ENCODE measurements around the gene PELO. TPM values are rescaled to one million over a fixed set of nuclear protein-coding genes. Genes with fewer than 3 reads are reported as not detected.

Gene PELO
- total RNA-seq, 2 donors from 2014 or later: 10.2 to 14.9 TPM

DNA sequence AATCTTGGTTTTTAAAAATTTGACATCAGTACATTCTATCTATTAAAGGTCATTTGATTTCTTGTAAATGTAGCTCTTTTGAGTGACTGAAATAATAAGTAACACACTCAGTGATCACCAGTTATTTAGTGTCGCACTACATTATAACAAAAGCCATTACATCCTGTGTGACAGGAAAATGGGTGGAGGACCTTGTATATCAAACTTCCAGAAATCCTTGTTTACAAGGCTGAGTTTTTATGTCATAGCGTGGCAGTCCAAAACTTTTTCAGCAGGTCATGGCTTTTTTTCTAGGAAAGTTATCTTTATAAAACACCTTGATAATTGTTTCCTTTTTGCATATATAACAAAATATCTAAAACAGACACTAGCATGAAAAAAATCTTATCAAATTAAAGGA lies 14.4 kb upstream of the PELO start:
- H3K4me3 ChIP-seq (ENCODE audit: low read length): no peak overlapping the region
- H3K9ac ChIP-seq (ENCODE audit: extremely low read depth, low read length, poor library complexity, severe bottlenecking): no peak overlapping the region
- H3K27ac ChIP-seq (ENCODE audit: low read depth, low read length): no peak overlapping the region
- no peaks in the 10 kb centered on the region for H3K4me1 ChIP-seq (ENCODE audit: control insufficient read depth, insufficient read depth, low read length)
- H3K9me3 ChIP-seq (ENCODE audit: control insufficient read depth, low read length): no peaks in the 10 kb centered on the region
- H3K4me1 Mint-ChIP-seq: peaks cover 7% of the 10 kb centered on the region
- no peaks in the 10 kb centered on the region for H3K36me3 ChIP-seq (ENCODE audit: control insufficient read depth, insufficient read depth, low read length)
- H3K27me3 Mint-ChIP-seq (ENCODE audit: insufficient read depth): no peaks in the 10 kb centered on the region
- H3K9me3 Mint-ChIP-seq: no peaks in the 10 kb centered on the region
- DNase-seq: no peak
- WGBS, 2 experiments (ENCODE audit: insufficient coverage in 1 of 2, insufficient read length in 1 of 2): 93 to 100% methylated on average over 1 to 2 of the region's 2 CpGs
- no peak overlapping the region for H3K4me3 Mint-ChIP-seq
- H3K27me3 ChIP-seq (ENCODE audit: control insufficient read depth, insufficient read depth, low read length, poor library complexity, severe bottlenecking): no peaks in the 10 kb centered on the region
- TF ChIP-seq, protein P1, sequence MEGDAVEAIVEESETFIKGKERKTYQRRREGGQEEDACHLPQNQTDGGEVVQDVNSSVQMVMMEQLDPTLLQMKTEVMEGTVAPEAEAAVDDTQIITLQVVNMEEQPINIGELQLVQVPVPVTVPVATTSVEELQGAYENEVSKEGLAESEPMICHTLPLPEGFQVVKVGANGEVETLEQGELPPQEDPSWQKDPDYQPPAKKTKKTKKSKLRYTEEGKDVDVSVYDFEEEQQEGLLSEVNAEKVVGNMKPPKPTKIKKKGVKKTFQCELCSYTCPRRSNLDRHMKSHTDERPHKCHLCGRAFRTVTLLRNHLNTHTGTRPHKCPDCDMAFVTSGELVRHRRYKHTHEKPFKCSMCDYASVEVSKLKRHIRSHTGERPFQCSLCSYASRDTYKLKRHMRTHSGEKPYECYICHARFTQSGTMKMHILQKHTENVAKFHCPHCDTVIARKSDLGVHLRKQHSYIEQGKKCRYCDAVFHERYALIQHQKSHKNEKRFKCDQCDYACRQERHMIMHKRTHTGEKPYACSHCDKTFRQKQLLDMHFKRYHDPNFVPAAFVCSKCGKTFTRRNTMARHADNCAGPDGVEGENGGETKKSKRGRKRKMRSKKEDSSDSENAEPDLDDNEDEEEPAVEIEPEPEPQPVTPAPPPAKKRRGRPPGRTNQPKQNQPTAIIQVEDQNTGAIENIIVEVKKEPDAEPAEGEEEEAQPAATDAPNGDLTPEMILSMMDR (conservative IDR thresholded peaks at IDR 0.05): no peak
- H3K27ac Mint-ChIP-seq: no peak overlapping the region
- no peaks in the 10 kb centered on the region for H3K36me3 Mint-ChIP-seq (ENCODE audit: low read depth)

DNA sequence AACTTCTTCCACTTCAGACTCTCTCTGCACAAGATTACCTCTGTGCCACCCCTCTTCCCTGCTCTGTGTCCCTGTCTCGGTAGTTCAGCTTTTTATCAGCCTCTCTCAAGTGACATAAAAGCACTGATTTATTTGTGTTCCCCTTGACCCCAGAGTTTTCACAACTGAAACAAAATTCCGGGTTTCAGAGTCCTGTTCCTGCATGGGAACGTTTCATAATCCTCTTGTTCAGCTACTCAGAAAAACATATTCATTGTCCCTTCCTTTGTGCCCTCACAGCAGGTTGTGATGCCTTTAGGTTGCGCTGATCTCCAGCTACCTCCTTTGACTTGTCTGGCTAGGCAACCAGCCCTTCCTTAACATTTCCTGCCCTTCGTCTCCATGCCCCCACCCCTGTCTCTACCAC lies 13.7 kb upstream of the PELO start:
- no peaks in the 10 kb centered on the region for H3K36me3 ChIP-seq (ENCODE audit: control insufficient read depth, insufficient read depth, low read length)
- H3K4me3 Mint-ChIP-seq: no peak overlapping the region
- no peaks in the 10 kb centered on the region for H3K9me3 Mint-ChIP-seq
- no peaks in the 10 kb centered on the region for H3K36me3 Mint-ChIP-seq (ENCODE audit: low read depth)
- peaks cover 7% of the 10 kb centered on the region for H3K4me1 Mint-ChIP-seq
- no peaks in the 10 kb centered on the region for H3K4me1 ChIP-seq (ENCODE audit: control insufficient read depth, insufficient read depth, low read length)
- WGBS, 2 experiments (ENCODE audit: insufficient coverage in 1 of 2, insufficient read length in 1 of 2): 24 to 39% methylated on average over 4 to 5 of the region's 5 CpGs
- H3K27ac Mint-ChIP-seq: peak overlapping the region; percentile 8
- H3K9ac ChIP-seq (ENCODE audit: extremely low read depth, low read length, poor library complexity, severe bottlenecking): no peak overlapping the region
- no peaks in the 10 kb centered on the region for H3K27me3 ChIP-seq (ENCODE audit: control insufficient read depth, insufficient read depth, low read length, poor library complexity, severe bottlenecking)
- H3K27me3 Mint-ChIP-seq (ENCODE audit: insufficient read depth): no peaks in the 10 kb centered on the region
- DNase-seq: no peak
- no peaks in the 10 kb centered on the region for H3K9me3 ChIP-seq (ENCODE audit: control insufficient read depth, low read length)
- no peak overlapping the region for H3K4me3 ChIP-seq (ENCODE audit: low read length)
- H3K27ac ChIP-seq (ENCODE audit: low read depth, low read length): no peak overlapping the region
- TF ChIP-seq, protein P1 (conservative IDR thresholded peaks at IDR 0.05): no peak

DNA sequence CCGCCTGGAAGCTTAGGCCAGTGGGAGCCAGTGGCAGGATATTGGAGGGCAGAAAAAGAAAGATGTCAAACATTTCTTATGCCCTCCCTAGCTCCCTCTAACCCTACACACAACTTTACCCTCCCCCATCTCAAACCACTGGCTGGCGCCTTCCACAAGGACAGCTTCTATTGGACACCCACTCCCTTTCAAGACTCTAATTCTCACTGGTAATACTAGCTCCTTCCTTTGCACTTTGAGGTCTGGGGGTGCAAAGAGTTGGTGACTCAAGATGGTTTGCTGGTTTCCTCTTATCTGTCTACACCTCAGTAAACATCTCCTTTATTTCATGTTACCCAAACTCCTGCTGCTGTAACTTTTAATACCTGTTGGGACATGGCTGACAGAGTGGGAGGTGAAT lies 11.6 kb upstream of the PELO start:
- DNase-seq: no peak
- Histone ChIP-seq H3K27ac (ENCODE audit: low read depth, low read length) (no peak overlapping the region), H3K4me3 (ENCODE audit: low read length) (no peak overlapping the region), H3K4me1 (ENCODE audit: control insufficient read depth, insufficient read depth, low read length) (no peaks in the 10 kb centered on the region), H3K9me3 (ENCODE audit: control insufficient read depth, low read length) (no peaks in the 10 kb centered on the region), H3K9ac (ENCODE audit: extremely low read depth, low read length, poor library complexity, severe bottlenecking) (no peak overlapping the region), H3K36me3 (ENCODE audit: control insufficient read depth, insufficient read depth, low read length) (no peaks in the 10 kb centered on the region), H3K27me3 (ENCODE audit: control insufficient read depth, insufficient read depth, low read length, poor library complexity, severe bottlenecking) (no peaks in the 10 kb centered on the region)
- H3K36me3 Mint-ChIP-seq (ENCODE audit: low read depth): no peaks in the 10 kb centered on the region
- H3K27ac Mint-ChIP-seq: no peak overlapping the region
- H3K27me3 Mint-ChIP-seq (ENCODE audit: insufficient read depth): no peaks in the 10 kb centered on the region
- peaks cover 7% of the 10 kb centered on the region for H3K4me1 Mint-ChIP-seq
- H3K9me3 Mint-ChIP-seq: no peaks in the 10 kb centered on the region
- TF ChIP-seq, protein P1 (conservative IDR thresholded peaks at IDR 0.05): no peak
- 91 to 100% methylated on average over 1 to 2 of the region's 2 CpGs for WGBS, 2 experiments (ENCODE audit: insufficient coverage in 1 of 2, insufficient read length in 1 of 2)
- no peak overlapping the region for H3K4me3 Mint-ChIP-seq
